OCI-LY7 (cell line): Measurements from ENCODE around the gene NMD3. TPM values are rescaled to one million over a fixed set of nuclear protein-coding genes. Genes with fewer than 3 reads are reported as not detected.

Experiments used
- Bru-seq: library from RNA; stranded (reverse); fragments of 400-500 nt; gene quantifications from one replicate; lab custom pipeline; 2021; lab: Mats Ljungman, UMichigan
- BruChase-seq, 2 experiments: library from RNA; stranded (reverse); fragments of 400-500 nt; gene quantifications; one replicate each; lab custom pipeline; 2021; lab: Mats Ljungman, UMichigan
- BruUV-seq: library from RNA; stranded (reverse); fragments of 400-500 nt; replicated peaks from 2 replicates; lab custom pipeline; 2021; lab: Mats Ljungman, UMichigan
- CTCF ChIA-PET: fragments of 300-600 bp; sonication (Branson Sonifier 250); formaldehyde crosslinking; loops from one replicate; lab custom pipeline; 2022; ENCODE audit warnings: antibody characterized with exemption; ENCODE audit not compliant: unreplicated experiment; lab: Charles Lee
- POLR2A ChIA-PET: fragments of 300-600 bp; sonication (Branson Sonifier 250); formaldehyde crosslinking; loops from one replicate; lab custom pipeline; 2022; ENCODE audit warnings: antibody characterized with exemption; lab: Charles Lee
- DNase-seq: peaks from one replicate; pipeline ENCODE4 v3.0.0-alpha.2; 2015; ENCODE audit warnings: low spot score
- H2AFZ ChIP-seq: fragments of 200-600 bp; sonication (generic), shearing (Covaris generic); 2 replicates; pipeline ENCODE4 v1.6.1; 2014; ENCODE audit warnings: mild to moderate bottlenecking, antibody characterized with exemption, low read length, moderate library complexity
- H3K27ac ChIP-seq: fragments of 200-600 bp; sonication (generic); 2 replicates; pipeline ENCODE4 v1.5.1; 2014; ENCODE audit warnings: mixed run types, low read depth, mild to moderate bottlenecking, moderate library complexity, low read length, inconsistent platforms; ENCODE audit not compliant: poor library complexity, severe bottlenecking
- H3K36me3 ChIP-seq: fragments of 200-600 bp; sonication (generic); 2 replicates; pipeline ENCODE4 v1.6.1; 2014; ENCODE audit warnings: mild to moderate bottlenecking, antibody characterized with exemption, low read length, moderate library complexity, mixed read lengths; ENCODE audit not compliant: insufficient read depth
- H3K4me1 ChIP-seq: fragments of 200-600 bp; sonication (generic); 2 replicates; pipeline ENCODE4 v1.5.1; 2014; ENCODE audit warnings: mild to moderate bottlenecking, low read length; ENCODE audit not compliant: insufficient read depth, poor library complexity, severe bottlenecking
- H3K4me2 ChIP-seq: fragments of 200-600 bp; sonication (generic); 2 replicates; pipeline ENCODE4 v1.6.1; 2014; ENCODE audit warnings: mild to moderate bottlenecking, low read length
- H3K4me3 ChIP-seq: fragments of 200-600 bp; sonication (generic); 2 replicates; pipeline ENCODE4 v1.5.1; 2014; ENCODE audit warnings: mild to moderate bottlenecking, low read depth, low read length; ENCODE audit not compliant: poor library complexity, severe bottlenecking
- H3K79me2 ChIP-seq: fragments of 200-600 bp; sonication (generic); 2 replicates; pipeline ENCODE4 v1.6.1; 2016; ENCODE audit warnings: low read depth, mild to moderate bottlenecking, low read length, moderate library complexity, mixed read lengths; ENCODE audit not compliant: insufficient read depth
- H3K9me2 ChIP-seq: fragments of 200-600 bp; sonication (generic); 2 replicates; pipeline ENCODE4 v1.6.1; 2016; ENCODE audit warnings: mild to moderate bottlenecking, low read length, mixed read lengths; ENCODE audit not compliant: insufficient read depth
- H3K9me3 ChIP-seq: fragments of 200-600 bp; sonication (generic); 2 replicates; pipeline ENCODE4 v1.6.1; 2014; ENCODE audit warnings: mild to moderate bottlenecking, mixed run types, low read length, mixed read lengths
- H4K20me1 ChIP-seq: fragments of 200-600 bp; sonication (generic); 2 replicates; pipeline ENCODE4 v1.6.1; 2014; ENCODE audit warnings: mild to moderate bottlenecking, antibody characterized with exemption, low read length, moderate library complexity, mixed read lengths; ENCODE audit not compliant: insufficient read depth
- EZH2phosphoT487 ChIP-seq: fragments of 200-600 bp; sonication (generic); IDR thresholded peaks from 2 replicates; pipeline ENCODE4 v1.6.1; 2018; ENCODE audit warnings: low read depth, borderline replicate concordance, mild to moderate bottlenecking, mixed run types, antibody characterized with exemption, low read length, moderate library complexity, mixed read lengths
- intact Hi-C: fragments of 100-400 bp; cut with micrococcal nuclease; formaldehyde crosslinking; loops from one replicate; pipeline ENCODE4 v1.10.0; 2022; ENCODE audit not compliant: unreplicated experiment
- long read RNA-seq: library from polyadenylated mRNA; stranded (forward); transcript quantifications from one replicate; pipeline ENCODE4 v2.0.0, GENCODE V29; 2022
- total RNA-seq, 2 experiments: library from RNA; depleted of rRNA in 1 of 2; stranded (reverse); fragments of >200 nt in 1 of 2; shearing (Covaris generic) in 1 of 2; gene quantifications; 2 replicates each; pipeline ENCODE4 v1.2.3, GENCODE V29; 2014 to 2022
- TF ChIP-seq, protein P1 (sequence below): fragments of 200-600 bp; sonication (generic); conservative IDR thresholded peaks from 2 replicates; pipeline ENCODE4 v1.5.1; 2014; ENCODE audit warnings: mild to moderate bottlenecking, antibody characterized with exemption, low read length, moderate library complexity, mixed read lengths

Gene NMD3
- total RNA-seq (2014; rRNA removed; shearing (Covaris generic)), result 30.0 and 36.1 TPM in 2 replicates
- total RNA-seq (2022), result 53.1 and 55.2 TPM in 2 replicates
- percentile 91 among the genes with signal in this experiment for Bru-seq, nascent RNA
- percentile 84 among the genes with signal in this experiment for BruChase-seq, experiment 1, labeled RNA remaining after a 6-hour chase
- percentile 91 among the genes with signal in this experiment for BruChase-seq, experiment 2, labeled RNA remaining after a 2-hour chase
- long read RNA-seq, transcript NMD3-201 (16 exons, 3,049 nt), result major isoform, 81 of 115 reads
- long read RNA-seq, partial matches to known transcripts, result 1 of 115 reads
- long read RNA-seq, other reads (novel, unspliced or antisense), result 33 of 115 reads

DNA sequence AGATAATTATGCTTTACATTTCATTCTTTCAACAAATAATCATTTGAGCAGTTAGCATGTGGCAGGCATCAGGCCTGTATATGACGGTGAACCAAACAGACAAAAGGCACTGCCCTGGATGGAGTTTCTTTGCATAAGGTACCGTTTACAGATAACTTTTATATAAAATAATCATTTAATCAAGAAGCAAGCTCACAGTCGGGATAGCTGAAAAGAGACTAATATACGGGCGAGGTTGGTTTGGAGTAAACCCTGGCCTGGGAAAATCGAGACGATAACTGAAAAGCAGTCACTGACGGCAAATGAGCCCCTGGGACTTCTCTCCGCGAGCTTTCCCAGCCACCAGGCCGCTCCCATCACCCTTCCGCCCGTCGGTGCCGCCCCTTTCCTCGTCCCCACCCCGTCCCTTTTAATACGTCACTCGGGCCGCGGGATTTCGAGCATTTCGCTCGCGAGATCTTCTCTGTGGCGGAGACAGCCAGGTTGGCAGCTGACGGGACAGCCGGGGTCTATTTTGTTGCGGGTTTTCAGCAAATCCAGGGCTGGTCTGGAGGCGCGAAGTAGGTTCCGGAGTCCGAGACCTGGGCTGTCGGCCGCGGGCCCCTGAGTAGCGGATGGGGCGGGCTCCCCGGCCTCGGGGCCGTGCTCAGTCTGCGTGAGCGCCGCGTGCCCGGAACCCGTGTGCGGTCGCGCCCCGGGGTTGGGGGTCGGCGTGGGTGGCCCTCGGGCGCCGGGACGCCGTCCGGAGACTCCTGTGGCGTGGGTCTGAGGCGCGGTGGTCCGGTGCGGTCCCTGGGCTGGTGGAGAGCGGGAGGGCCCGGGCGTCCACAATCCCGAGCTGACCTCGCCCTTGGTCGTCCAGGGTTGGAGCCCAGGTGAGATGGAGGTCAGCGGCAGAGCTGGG is at the start of gene NMD3:
Gene NMD3 (plus strand): TSS at position 462 of the 904 bp plus-strand sequence. CDS start 703 bp downstream, outside the sequence.
- peaks cover 48% of the 10 kb centered on the region for H3K79me2 ChIP-seq
- H3K4me3 ChIP-seq, result peak within 1 kb of the TSS; percentile 94
- H3K9me3 ChIP-seq, result no peaks in the 10 kb centered on the region
- intact Hi-C loops, result loop anchor here (1.0 to 10.0 kb wide), 6 partner anchors 36 to 776 kb away; partner anchors contain the start of genes KPNA4 and TRIM59
- POLR2A ChIA-PET, result interaction anchor here (0.6 to 2.9 kb wide), 19 partner anchors 9 to 655 kb away, joined by 3 to 15 read pairs (median 5); partner anchors contain the start of gene PPM1L
- DNase-seq, result peak; percentile 94
- CTCF ChIA-PET, result interaction anchor here (1.0 to 1.1 kb wide), 3 partner anchors 9 to 55 kb away, joined by 3 read pairs; no protein-coding TSS in a partner anchor
- H3K36me3 ChIP-seq, result peaks cover 36% of the 10 kb centered on the region
- no TSS peak for BruUV-seq
- peaks cover 18% of the 10 kb centered on the region for H4K20me1 ChIP-seq
- no peaks in the 10 kb centered on the region for H3K9me2 ChIP-seq
- peak within 1 kb of the TSS; percentile 96 for H3K4me2 ChIP-seq
- peak within 1 kb of the TSS; percentile 52 for H3K27ac ChIP-seq
- TF ChIP-seq, protein P1, sequence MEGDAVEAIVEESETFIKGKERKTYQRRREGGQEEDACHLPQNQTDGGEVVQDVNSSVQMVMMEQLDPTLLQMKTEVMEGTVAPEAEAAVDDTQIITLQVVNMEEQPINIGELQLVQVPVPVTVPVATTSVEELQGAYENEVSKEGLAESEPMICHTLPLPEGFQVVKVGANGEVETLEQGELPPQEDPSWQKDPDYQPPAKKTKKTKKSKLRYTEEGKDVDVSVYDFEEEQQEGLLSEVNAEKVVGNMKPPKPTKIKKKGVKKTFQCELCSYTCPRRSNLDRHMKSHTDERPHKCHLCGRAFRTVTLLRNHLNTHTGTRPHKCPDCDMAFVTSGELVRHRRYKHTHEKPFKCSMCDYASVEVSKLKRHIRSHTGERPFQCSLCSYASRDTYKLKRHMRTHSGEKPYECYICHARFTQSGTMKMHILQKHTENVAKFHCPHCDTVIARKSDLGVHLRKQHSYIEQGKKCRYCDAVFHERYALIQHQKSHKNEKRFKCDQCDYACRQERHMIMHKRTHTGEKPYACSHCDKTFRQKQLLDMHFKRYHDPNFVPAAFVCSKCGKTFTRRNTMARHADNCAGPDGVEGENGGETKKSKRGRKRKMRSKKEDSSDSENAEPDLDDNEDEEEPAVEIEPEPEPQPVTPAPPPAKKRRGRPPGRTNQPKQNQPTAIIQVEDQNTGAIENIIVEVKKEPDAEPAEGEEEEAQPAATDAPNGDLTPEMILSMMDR, result no peak
- TF ChIP-seq EZH2phosphoT487, result no peak
- H2AFZ ChIP-seq, result peak within 1 kb of the TSS; percentile 86
- H3K4me1 ChIP-seq, result peaks cover 20% of the 10 kb centered on the region

DNA sequence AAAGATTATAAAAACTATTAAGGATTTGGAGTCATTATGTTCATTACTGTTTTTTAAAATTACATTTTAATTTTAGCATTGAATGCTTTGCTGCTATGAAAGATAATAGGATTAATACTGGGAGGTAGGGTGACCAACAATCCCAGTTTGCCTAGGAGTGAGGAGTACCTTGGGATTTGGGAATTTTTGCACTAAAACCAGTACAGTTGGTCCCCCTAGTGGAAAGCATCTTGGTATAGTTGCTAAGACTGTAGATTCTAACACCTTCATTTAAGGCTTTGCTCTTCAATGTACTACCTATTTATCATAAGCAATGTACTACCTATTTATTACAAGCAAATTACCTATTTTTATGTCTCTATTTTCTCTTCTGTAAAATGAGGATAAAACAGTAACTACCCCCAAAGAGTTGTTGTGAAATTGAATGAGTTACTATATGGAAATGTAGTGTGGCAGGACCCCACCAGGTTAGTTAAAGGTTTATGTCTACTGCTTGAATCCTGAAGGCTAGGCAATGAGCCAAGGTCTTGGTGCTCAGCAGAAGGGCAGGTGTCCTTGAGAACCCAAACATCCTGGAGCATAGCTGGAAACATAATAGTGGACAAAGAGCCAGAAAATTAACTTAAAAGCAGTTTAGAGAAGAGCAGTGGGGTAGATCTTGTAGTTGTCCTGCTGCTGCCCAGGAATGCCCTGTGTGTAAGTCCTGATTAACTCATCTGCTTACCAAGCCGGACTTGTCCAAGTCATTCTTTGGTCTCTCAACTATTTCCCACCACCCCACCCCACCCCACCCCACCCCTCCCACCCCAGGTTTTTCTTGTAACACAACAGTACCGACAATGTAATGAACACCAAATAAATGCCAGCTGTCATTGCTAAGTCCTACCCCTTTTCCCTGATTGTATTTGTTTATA is 49.2 kb upstream of the NMD3 start:
- TF ChIP-seq, protein P1, result peak; percentile 43; the same call in 1 of the 2 replicates
- no peak for TF ChIP-seq EZH2phosphoT487
- H4K20me1 ChIP-seq, result no peaks in the 10 kb centered on the region
- no peaks in the 10 kb centered on the region for H3K36me3 ChIP-seq
- no peaks in the 10 kb centered on the region for H3K9me3 ChIP-seq
- ChIA-PET CTCF (no interaction called here), POLR2A (interaction anchor here (0.5 kb wide), 1 partner anchor 16 kb away, joined by 3 read pairs; no protein-coding TSS in a partner anchor)
- intact Hi-C loops, result no loop called here
- H2AFZ ChIP-seq, result no peak overlapping the region
- no peak for DNase-seq
- no peaks in the 10 kb centered on the region for H3K4me1 ChIP-seq
- no peaks in the 10 kb centered on the region for H3K9me2 ChIP-seq
- H3K4me3 ChIP-seq, result no peak overlapping the region
- no peak overlapping the region for H3K27ac ChIP-seq
- BruUV-seq, result no TSS peak
- no peaks in the 10 kb centered on the region for H3K79me2 ChIP-seq
- H3K4me2 ChIP-seq, result no peak overlapping the region
